ENCODE data around the gene CCDC24. TPM values are rescaled to one million over a fixed set of nuclear protein-coding genes. Genes with fewer than 3 reads are reported as not detected.
A peak's percentile ranks its signal among the peaks of the same experiment; 100 is the strongest.

Gene CCDC24
- total and polyA plus RNA-seq, 9 of the 15 experiments (the other 6 are each of a cell fraction or from before 2014, with no cell fraction given): 0.31 to 4.5 (median 1.5) TPM

GRCh38 chr1:44030605-44031251 is 39.3 kb downstream of the CCDC24 start (continued):
- TF ChIP-seq ZNF407 (IDR thresholded peaks at IDR 0.05; ENCODE audit: low read depth) (no peak), TAF7 (tag; IDR thresholded peaks at IDR 0.05) (peak; percentile 33; the same call in 1 of the 2 replicates), NKRF (IDR thresholded peaks at IDR 0.05; ENCODE audit: borderline replicate concordance) (peak; percentile 67; the same call in 1 of the 2 replicates), TARDBP (IDR thresholded peaks at IDR 0.05) (0 out of 2 replicates have a peak, but pooled peaks have one; percentile 12), MED1 (CRISPR knock-in tag; IDR thresholded peaks at IDR 0.05; ENCODE audit: borderline replicate concordance) (no peak), POLR2G (IDR thresholded peaks at IDR 0.05; ENCODE audit: low read depth, low read length) (peak; percentile 28), RAD21 (CRISPR knock-in tag; conservative IDR thresholded peaks at IDR 0.05 in 1 of 2, IDR thresholded peaks at IDR 0.05 in 1 of 2) (peak; percentile 7 to 31; a peak in 1 of 4 replicates), PHF20 (IDR thresholded peaks at IDR 0.05; ENCODE audit: partially characterized antibody) (peak; percentile 17), TAL1 (IDR thresholded peaks at IDR 0.05) (peak; percentile 50), CREM (IDR thresholded peaks at IDR 0.05; ENCODE audit: low read depth) (peak; percentile 7; the same call in 1 of the 2 replicates), SIN3A (IDR thresholded peaks at IDR 0.05; ENCODE audit: borderline replicate concordance in 2 of 2, control insufficient read depth in 1 of 2, low read depth in 2 of 2, low read length in 2 of 2) (peak in 1 of 2 experiments; percentile 55; a peak in 2 of 4 replicates)
- TF ChIP-seq, protein P1, sequence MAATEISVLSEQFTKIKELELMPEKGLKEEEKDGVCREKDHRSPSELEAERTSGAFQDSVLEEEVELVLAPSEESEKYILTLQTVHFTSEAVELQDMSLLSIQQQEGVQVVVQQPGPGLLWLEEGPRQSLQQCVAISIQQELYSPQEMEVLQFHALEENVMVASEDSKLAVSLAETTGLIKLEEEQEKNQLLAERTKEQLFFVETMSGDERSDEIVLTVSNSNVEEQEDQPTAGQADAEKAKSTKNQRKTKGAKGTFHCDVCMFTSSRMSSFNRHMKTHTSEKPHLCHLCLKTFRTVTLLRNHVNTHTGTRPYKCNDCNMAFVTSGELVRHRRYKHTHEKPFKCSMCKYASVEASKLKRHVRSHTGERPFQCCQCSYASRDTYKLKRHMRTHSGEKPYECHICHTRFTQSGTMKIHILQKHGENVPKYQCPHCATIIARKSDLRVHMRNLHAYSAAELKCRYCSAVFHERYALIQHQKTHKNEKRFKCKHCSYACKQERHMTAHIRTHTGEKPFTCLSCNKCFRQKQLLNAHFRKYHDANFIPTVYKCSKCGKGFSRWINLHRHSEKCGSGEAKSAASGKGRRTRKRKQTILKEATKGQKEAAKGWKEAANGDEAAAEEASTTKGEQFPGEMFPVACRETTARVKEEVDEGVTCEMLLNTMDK (IDR thresholded peaks at IDR 0.05; ENCODE audit: borderline replicate concordance, insufficient read depth, low read depth, low read length, poor library complexity, severe bottlenecking): peak; percentile 52
